DMS79 (cell line): ENCODE results near the gene BCAR1.

Source experiments
- DNase-seq: peaks from one replicate; lab custom pipeline; 2025; lab: John Stamatoyannopoulos, UW

The BCAR1 gene

GRCh38 chr16:75239542-75240122 is 11.8 kb downstream of the BCAR1 start:
- no peak for DNase-seq

- DNase-seq = no peak
Observed at GRCh38 chr16:75238853-75239541, 12.4 kb downstream of the BCAR1 start.

- DNase-seq = no peak
Observed at GRCh38 chr16:75238132-75238852, 13.1 kb downstream of the BCAR1 start.

GRCh38 chr16:75237398-75238131 is 13.9 kb downstream of the BCAR1 start:
- DNase-seq = no peak

- no peak for DNase-seq
Observed at GRCh38 chr16:75236736-75237397, 14.6 kb downstream of the BCAR1 start.

- no peak for DNase-seq
Observed at GRCh38 chr16:75236232-75236631, 15.2 kb downstream of the BCAR1 start.

- no peak for DNase-seq
Observed at GRCh38 chr16:75235721-75236193, 15.7 kb downstream of the BCAR1 start.

- DNase-seq = no peak
Observed at GRCh38 chr16:75234856-75235696, 16.3 kb downstream of the BCAR1 start.

GRCh38 chr16:75233611-75233938 is 17.8 kb downstream of the BCAR1 start:
- DNase-seq = no peak

GRCh38 chr16:75231570-75231969 is 19.9 kb downstream of the BCAR1 start:
- no peak for DNase-seq

GRCh38 chr16:75230471-75231110 is 20.8 kb downstream of the BCAR1 start:
- DNase-seq = no peak

- DNase-seq = no peak
Observed at GRCh38 chr16:75229172-75230031, 22.0 kb downstream of the BCAR1 start.

- no peak for DNase-seq
Observed at GRCh38 chr16:75228143-75228976, 23.1 kb downstream of the BCAR1 start.

GRCh38 chr16:75227361-75228142 is 23.9 kb downstream of the BCAR1 start:
- no peak for DNase-seq

- no peak for DNase-seq
Observed at GRCh38 chr16:75226550-75227360, 24.7 kb downstream of the BCAR1 start.

GRCh38 chr16:75225678-75226515 is 25.5 kb downstream of the BCAR1 start:
- DNase-seq = no peak
